Measurements from ENCODE around the gene RPL21.
"Not testable (repeated sequence)": the region's sequence is repeated elsewhere in the genome, so short reads cannot be mapped to it uniquely, and the experiment has no call there.

Gene RPL21

GRCh38 chr13:27251166-27252091 lies at the start of gene RPL21:
RPL21 (plus strand) TSS chr13:27251558; CDS start chr13:27253777, 2,219 bp downstream.
- peak; percentile 94 for DNase-seq

- DNase-seq = no peak
Observed at GRCh38 chr13:27201661-27202060, 49.7 kb upstream of the RPL21 start.

- DNase-seq = no peak
Observed at GRCh38 chr13:27203186-27203585, 48.2 kb upstream of the RPL21 start.

- DNase-seq = no peak
Observed at GRCh38 chr13:27203854-27204253, 47.5 kb upstream of the RPL21 start.

- DNase-seq = no peak
Observed at GRCh38 chr13:27208514-27208913, 42.8 kb upstream of the RPL21 start.

- DNase-seq = no peak
Observed at GRCh38 chr13:27211271-27211670, 40.1 kb upstream of the RPL21 start.

- DNase-seq = no peak
Observed at GRCh38 chr13:27211771-27212364, 39.5 kb upstream of the RPL21 start.

- not testable (repeated sequence) for DNase-seq
Observed at GRCh38 chr13:27213386-27213785, 38.0 kb upstream of the RPL21 start.

- not testable (repeated sequence) for DNase-seq
Observed at GRCh38 chr13:27217791-27218190, 33.6 kb upstream of the RPL21 start.

GRCh38 chr13:27218861-27219260 lies 32.5 kb upstream of the RPL21 start:
- not testable (repeated sequence) for DNase-seq

- no peak for DNase-seq
Observed at GRCh38 chr13:27219611-27220010, 31.7 kb upstream of the RPL21 start.

- not testable (repeated sequence) for DNase-seq
Observed at GRCh38 chr13:27222100-27222499, 29.3 kb upstream of the RPL21 start.

- DNase-seq = no peak
Observed at GRCh38 chr13:27226991-27227390, 24.4 kb upstream of the RPL21 start.

- DNase-seq = no peak
Observed at GRCh38 chr13:27228131-27228530, 23.2 kb upstream of the RPL21 start.

- DNase-seq = no peak
Observed at GRCh38 chr13:27229642-27230041, 21.7 kb upstream of the RPL21 start.

- no peak for DNase-seq
Observed at GRCh38 chr13:27233964-27234363, 17.4 kb upstream of the RPL21 start.

- no peak for DNase-seq
Observed at GRCh38 chr13:27236478-27236877, 14.9 kb upstream of the RPL21 start.

GRCh38 chr13:27242702-27243101 lies 8.7 kb upstream of the RPL21 start:
- no peak for DNase-seq

GRCh38 chr13:27245610-27246009 lies 5.7 kb upstream of the RPL21 start:
- DNase-seq = no peak

- no peak for DNase-seq
Observed at GRCh38 chr13:27250833-27251165, 559 bp upstream of the RPL21 start.

- no peak for DNase-seq
Observed at GRCh38 chr13:27252467-27252866, 1.1 kb downstream of the RPL21 start.

- DNase-seq = no peak
Observed at GRCh38 chr13:27257233-27257568, 5.8 kb downstream of the RPL21 start.

GRCh38 chr13:27257648-27258253 lies 6.4 kb downstream of the RPL21 start:
- DNase-seq = no peak
